Ishikawa (cell line): Measurements from ENCODE around the gene CAMTA1.

ENCODE experiments used
- CEBPB ChIP-seq: IDR thresholded peaks from 2 replicates; pipeline ENCODE4 v1.6.1; 2012
- EP300 ChIP-seq: IDR thresholded peaks from 2 replicates; pipeline ENCODE4 v1.6.1; 2012; ENCODE audit warnings: borderline replicate concordance
- FOXM1 ChIP-seq: IDR thresholded peaks from 2 replicates; pipeline ENCODE4 v1.6.1; 2012; ENCODE audit warnings: low read depth, borderline replicate concordance
- TAF1 ChIP-seq: IDR thresholded peaks from 2 replicates; pipeline ENCODE4 v1.6.1; 2012; ENCODE audit warnings: low read depth, mild to moderate bottlenecking
- TEAD4 ChIP-seq: IDR thresholded peaks from 2 replicates; pipeline ENCODE4 v1.6.1; 2012
- YY1 ChIP-seq: IDR thresholded peaks from 2 replicates; pipeline ENCODE4 v1.6.1; 2012; ENCODE audit warnings: low read depth
- ZBTB7A ChIP-seq: IDR thresholded peaks from 2 replicates; pipeline ENCODE4 v1.6.1; 2012; ENCODE audit warnings: low read depth

DNA sequence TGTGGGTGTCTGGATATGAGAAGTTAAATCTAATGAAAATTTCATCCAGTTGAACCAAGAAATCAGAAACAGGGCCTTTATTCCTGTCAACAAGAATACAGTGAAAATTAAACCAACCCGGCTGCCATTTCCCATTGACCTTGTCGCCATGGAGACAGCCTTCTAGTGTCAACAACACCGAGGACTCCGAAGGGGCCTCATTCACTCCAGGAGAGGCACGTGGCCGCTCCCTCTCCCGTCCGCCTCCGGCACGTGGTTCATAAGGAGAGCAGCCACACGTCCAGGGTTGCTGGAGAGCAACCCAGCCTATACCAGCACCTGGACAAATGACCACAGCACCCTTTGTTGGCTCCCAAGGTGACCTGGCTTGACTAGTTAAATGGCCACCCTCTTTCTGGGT is 865.5 kb downstream of the CAMTA1 start:
- TF ChIP-seq TAF1 (no peak), YY1 (no peak), CEBPB (no peak), EP300 (no peak), TEAD4 (no peak), FOXM1 (no peak), ZBTB7A (no peak)
